ENCODE data around the gene RNPEPL1.
"Not testable (repeated sequence)": the region's sequence is repeated elsewhere in the genome, so short reads cannot be mapped to it uniquely, and the experiment has no call there.

RNPEPL1 gene

GRCh38 chr2:240567872-240568677 lies at the start of gene RNPEPL1:
Gene RNPEPL1 (plus strand): TSS chr2:240568484. CDS start chr2:240568587, 103 bp downstream.
- no peak for DNase-seq

GRCh38 chr2:240518981-240519380 lies 49.3 kb upstream of the RNPEPL1 start:
- DNase-seq, result no peak

DNA sequence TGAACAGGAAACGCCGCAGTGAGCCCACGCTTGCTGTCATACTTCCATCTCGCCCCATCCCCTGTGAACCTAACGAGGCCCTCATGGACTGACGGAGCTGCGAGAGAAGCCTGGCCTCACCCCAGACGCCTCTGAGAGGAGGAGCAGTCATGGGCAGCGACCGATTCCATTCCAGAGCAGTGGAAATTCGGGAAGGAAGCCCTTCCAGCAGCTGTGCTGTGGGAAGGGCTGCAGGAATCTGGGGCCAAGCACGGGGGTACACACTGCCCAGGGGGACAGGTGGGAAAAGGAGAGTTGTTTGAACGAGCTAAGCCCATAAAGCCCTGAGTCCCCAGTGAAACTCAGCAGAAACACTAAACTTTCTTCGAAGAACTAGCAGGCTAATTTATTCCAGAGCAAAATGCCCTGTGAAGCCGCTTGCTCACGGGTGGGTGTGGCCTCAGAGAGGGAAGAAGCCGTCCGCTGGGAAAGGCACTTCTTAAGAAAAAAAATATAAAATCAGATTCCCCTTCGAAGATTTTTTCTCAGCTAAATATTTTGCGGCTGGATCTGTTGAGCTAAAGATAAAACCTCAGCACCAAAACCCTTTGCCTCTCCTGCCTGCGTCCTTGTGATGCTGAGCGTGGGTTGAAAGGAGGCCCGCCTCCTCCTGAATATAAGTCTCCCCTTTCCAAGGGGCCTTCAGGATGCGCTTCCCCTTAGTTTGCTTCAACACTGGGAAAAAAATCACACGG lies 48.7 kb upstream of the RNPEPL1 start:
- no peak for DNase-seq

DNA sequence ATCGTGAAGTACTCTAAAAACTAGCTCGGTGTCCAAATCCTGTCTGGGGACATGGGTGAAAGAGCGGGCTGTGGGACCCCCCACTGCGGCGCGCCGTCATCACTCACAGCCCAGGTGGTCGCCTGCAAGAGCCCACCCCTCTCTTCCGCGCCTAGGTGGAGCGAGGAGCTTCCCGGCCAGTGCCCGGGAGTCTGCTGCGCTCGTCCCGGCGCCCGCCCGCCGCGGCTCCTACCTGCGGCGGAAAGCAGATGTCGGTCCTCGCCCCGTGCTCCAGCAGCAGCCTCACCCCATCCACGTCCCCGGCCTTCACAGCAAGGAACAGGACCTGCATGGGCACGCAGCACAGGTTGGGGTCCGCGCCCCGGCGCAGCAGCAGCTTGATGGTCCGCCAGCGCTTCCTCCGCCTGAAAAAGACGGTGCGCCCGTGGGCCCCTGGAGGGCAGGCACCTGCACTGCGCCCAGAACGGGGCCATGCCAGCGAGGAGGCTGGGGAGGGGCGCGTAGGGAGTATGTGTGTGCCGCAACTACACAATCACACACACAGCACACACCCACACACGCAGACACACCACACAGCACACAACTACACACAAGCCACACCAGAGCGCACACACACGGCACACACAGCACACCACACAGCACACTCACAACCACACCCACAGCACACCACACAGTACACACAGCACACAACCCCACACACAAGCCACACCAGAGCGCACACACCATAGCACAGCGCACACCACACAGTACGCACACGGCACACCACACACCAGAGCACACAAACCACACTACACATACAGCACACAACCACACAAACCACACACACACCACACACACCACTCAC lies 47.9 kb upstream of the RNPEPL1 start:
- DNase-seq, result no peak

- DNase-seq, result no peak
These were observed 47.3 kb upstream of the RNPEPL1 start for GRCh38 chr2:240520974-240521350.

DNA sequence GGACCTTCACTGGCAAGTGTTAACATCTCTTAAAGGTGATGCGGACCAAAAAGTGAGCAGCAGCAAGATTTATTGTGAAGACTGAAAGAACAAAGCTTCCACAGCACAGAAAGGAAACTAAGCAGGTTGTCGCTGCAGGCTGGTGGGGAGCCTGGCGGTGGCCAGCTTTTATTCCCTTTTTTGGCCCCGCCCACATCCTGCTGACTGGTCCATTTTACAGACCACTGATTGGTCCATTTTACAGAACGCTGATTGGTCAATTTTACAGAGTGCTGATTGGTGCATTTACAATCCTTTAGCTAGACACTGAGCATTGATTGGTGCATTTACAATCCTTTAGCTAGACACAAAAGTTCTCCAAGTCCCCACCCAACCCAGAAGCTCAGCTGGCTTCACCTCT lies 46.4 kb upstream of the RNPEPL1 start:
- DNase-seq, result not testable (repeated sequence)

DNA sequence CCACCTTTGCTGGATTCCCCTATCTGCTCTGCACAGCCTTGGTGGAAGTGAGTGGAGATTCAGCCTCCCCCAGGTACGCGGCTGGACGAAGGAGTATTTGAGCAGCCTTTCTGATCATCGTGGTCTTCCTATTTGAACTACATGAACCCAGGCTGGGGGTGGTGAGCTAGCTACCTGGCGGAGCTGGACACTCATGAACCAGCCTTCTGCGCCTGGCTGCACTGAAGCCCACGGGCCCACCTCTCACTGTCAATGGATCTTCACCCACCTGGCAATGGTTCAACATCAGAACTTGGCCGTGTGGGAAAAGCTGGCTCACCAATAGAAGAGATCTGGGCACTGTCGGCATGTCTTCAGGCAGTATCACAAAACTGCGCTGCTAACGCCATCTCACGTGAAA lies 45.9 kb upstream of the RNPEPL1 start:
- DNase-seq, result no peak

GRCh38 chr2:240523451-240524281 lies 44.6 kb upstream of the RNPEPL1 start:
- no peak for DNase-seq

GRCh38 chr2:240524963-240525718 lies 43.1 kb upstream of the RNPEPL1 start:
- no peak for DNase-seq

- DNase-seq, result no peak
These were observed 42.5 kb upstream of the RNPEPL1 start for GRCh38 chr2:240525802-240526201.

DNA sequence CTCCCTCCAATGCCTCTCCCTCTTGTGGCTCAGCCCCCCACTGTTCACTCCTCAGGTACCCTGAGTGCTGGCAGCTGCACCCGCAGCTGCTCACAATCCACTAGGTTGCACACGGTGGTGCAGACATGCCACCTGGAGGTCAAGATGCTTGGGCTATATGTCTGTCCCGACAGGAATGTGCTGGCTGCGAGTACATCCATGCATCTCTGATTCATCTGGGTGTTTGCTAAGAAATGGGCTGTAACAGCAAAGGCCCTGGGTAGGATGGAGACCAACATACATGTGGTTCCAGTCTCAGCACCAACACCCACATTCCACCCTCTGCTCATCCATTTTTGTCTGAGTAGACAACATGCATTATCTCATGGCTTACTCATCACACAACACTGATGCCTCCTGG lies 41.8 kb upstream of the RNPEPL1 start:
- no peak for DNase-seq

DNA sequence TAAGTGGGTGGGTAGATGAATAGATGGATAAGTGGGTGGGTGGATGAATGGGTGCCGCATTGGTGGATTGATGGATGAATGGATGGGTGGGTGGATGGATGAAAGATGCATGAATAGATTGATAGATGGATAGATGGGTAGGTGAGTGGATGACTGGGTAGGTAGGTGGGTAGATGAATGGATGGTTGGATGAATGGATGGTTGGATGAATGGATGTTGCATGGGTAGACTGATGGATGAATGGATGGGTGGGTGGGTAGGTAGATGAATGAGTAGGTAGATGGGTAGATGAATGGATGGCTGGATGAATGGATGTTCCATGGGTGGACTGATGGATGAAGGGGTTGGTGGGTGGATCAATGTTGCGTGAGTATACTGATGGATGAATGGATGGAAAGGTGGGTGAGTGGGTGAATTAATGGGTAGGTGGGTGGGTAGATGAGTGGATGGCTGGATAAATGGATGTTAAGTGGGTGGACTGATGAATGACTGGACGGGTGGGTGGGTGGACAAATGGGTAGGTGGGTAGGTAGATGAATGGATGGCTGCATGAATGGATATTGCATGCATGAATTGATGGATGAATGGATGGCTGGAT lies 41.0 kb upstream of the RNPEPL1 start:
- DNase-seq, result no peak

GRCh38 chr2:240528406-240529040 lies 39.8 kb upstream of the RNPEPL1 start:
- DNase-seq, result no peak

DNA sequence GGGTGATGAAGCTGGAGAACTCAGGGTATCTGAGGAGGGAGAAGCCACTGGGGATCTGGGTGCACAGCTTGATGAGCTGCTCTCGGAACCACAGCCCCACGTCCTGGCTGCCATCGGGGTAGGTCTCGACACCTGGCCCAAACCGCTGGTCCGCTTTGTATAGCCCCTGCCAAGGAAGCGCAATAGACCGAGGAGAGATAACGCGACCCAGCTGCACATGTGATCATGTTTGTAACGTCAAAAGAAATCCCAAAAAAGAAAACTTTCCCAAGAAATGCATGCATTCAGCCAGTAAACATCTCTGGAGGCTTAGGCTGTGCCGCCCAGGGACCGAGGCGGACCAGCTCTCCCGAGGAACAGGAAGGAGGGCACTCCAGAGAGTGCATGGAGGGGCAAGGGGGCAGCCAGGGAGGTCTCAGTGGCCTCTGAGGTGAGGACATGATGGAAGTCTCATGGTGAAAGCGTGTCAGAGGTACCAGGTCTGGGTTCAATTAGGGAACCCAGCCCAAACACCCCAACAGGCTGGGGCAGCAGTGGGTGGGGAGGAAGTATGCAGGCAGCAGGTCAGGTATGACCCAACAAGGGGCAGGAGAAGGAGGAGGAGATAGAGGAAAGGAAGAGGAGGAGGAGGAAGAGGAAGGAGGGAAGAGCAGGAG lies 38.8 kb upstream of the RNPEPL1 start:
- no peak for DNase-seq

GRCh38 chr2:240530181-240530580 lies 38.1 kb upstream of the RNPEPL1 start:
- DNase-seq, result no peak

DNA sequence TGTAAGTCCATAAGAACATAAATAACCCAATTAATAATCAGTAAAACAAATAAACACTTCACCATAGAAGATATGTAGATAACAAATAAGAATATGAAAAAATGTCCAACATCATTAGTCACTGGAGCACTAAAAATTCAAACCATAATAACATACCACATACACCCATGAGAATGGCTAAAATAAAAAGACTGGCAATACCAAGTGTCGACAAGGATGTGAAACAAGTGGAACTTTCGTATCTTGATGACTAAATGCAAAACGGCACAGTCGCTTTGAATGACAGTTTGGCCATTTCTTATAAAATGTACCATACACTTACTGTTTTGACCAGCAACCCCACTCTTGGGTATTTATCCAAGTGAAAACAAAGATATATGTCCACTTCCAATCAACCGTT lies 37.2 kb upstream of the RNPEPL1 start:
- DNase-seq, result no peak

DNA sequence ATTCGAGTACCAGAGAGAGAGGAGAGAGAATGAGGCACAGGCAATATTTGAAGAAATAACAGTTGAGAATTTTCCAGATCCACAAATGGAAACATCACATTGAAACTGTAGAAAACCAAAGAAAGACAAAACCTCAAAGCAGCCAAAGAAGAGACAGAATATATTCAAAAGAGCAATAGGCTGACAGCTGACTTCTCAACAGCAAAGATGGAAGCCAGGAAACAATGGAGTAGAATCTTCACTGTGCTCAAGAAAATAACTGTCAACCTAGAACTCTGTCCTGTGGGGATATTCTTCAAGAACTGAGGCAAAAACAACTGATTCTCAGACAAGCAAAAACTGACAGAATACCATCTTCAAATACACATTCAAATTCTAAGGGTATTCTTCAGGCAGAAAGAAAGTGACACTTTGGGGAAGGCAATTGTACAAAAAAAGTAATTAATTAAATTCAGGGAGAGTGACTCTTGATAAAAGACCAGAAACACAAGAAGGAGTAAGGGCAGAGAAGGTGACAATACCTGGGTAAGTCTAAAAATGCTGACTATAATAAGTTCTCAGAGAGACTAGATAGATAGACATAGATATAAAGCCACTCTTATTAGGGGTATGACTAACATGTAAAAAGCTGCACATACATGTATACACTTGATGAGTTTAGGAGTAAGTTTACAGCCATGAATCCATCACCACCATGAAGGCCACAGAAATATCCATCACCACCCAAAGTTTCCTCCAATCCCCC lies 36.1 kb upstream of the RNPEPL1 start:
- no peak for DNase-seq

DNA sequence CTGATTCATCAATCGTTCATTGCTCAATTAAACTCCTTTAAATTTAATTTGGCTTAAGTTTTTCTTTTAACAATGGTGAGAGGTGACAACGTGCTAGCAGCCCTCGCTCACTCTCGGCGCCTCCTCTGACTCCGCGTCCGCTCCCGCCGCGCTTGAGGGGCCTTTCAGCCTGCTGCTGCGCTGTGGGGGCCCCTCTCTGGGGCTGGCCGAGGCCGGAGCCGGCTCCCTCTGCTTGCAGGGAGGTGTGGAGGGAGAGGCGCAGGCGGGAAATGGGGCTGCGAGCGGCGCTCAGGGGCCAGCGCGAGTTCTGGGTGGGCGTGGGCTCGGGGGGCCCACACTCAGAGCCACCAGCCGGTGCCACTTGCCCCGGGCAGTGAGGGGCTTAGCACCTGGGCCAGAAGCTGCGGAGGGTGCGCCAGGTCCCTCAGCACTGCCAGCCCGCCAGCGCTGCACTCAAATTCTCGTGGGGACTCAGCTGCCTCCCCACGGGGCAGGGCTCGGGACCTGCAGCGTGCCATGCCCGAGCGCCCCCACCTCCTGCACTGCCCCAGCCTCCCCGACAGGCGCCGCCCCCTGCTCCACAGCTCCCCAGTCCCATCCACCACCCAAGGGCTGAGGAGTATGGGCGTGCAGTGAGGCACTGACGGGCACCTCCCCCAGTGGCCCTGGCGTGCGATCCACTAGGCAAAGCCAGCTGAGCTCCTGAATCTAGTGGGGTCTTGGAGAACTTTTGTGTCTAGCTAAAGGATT lies 30.1 kb upstream of the RNPEPL1 start:
- no peak for DNase-seq

GRCh38 chr2:240539101-240539500 lies 29.2 kb upstream of the RNPEPL1 start:
- DNase-seq, result not testable (repeated sequence)

Measured in NCI-H2029 treated with DMSO at 0.1 percent for 48 hours (cell line).